Testis (tissue), 5 donors: ENCODE results near the gene TMEM107. TPM values are rescaled to one million over a fixed set of nuclear protein-coding genes. Genes with fewer than 3 reads are reported as not detected.

Experiments
- DNase-seq: peaks from one replicate; pipeline ENCODE4 v3.0.0-alpha.2; 2019
- H3K27ac ChIP-seq, 2 donors: fragments of 200-600 bp; sonication (generic); one replicate each; pipeline ENCODE4 v1.5.1; 2019
- H3K27me3 ChIP-seq: fragments of 200-600 bp; sonication (generic); one replicate; pipeline ENCODE4 v1.5.1; 2019
- H3K36me3 ChIP-seq: fragments of 200-600 bp; sonication (generic); one replicate; pipeline ENCODE4 v1.5.1; 2017; ENCODE audit warnings: low read depth; ENCODE audit errors: missing control alignments
- H3K4me1 ChIP-seq: fragments of 200-600 bp; sonication (generic); one replicate; pipeline ENCODE4 v1.5.1; 2019
- H3K4me3 ChIP-seq, 2 donors: fragments of 200-600 bp; sonication (generic); one replicate each; pipeline ENCODE4 v1.5.1; 2017 to 2019
- H3K9me3 ChIP-seq: fragments of 200-600 bp; sonication (generic); one replicate; pipeline ENCODE4 v1.5.1; 2017
- POLR2A ChIP-seq: fragments of 450-650 bp; IDR thresholded peaks from one replicate; pipeline ENCODE4 v1.6.1; 2017; ENCODE audit warnings: antibody characterized with exemption, mild to moderate bottlenecking, moderate library complexity
- WGBS, 2 donors: methylation state at CpG; one replicate each; pipeline ENCODE4 v1.1.5; 2018; 5-methylcytosine and 5-hydroxymethylcytosine counted together
- intact Hi-C: fragments of 100-400 bp; cut with DNase I; formaldehyde crosslinking; loops from one replicate; pipeline ENCODE4 v1.15.1; 2023; ENCODE audit warnings: low total_unique reads
- long read RNA-seq, 2 donors: transcript quantifications; one replicate each; lab custom pipeline, GENCODE V29; 2026
- polyA plus RNA-seq: library from polyadenylated mRNA; stranded (reverse); fragments of 350-450 nt; fragmentation: Illumina TruSeq; extraction: RNeasy Lipid Tissue Mini Kit (QIAGEN cat#74804); gene quantifications from one replicate; pipeline ENCODE4 v1.2.3, GENCODE V29; 2014; ENCODE audit warnings: low read depth, low replicate concordance; ENCODE audit not compliant: insufficient read depth
- total RNA-seq, 2 donors: library from RNA; depleted of rRNA; stranded (reverse); fragments of >200 nt; gene quantifications; one replicate each; pipeline ENCODE4 v1.2.3, GENCODE V29; 2016
- TF ChIP-seq, protein P1 (sequence below), 3 experiments: fragments of 450-650 bp in 2 of 3; fragments of 200-600 bp in 1 of 3; sonication (generic) in 1 of 3; IDR thresholded peaks; one replicate each; pipeline ENCODE4 v1.5.1; 2016 to 2019; ENCODE audit warnings: antibody characterized with exemption in 3 of 3, mild to moderate bottlenecking in 2 of 3, moderate library complexity in 1 of 3

TMEM107 gene
- 10 to 100 TPM; 17.2 to 23.2 TPM for total RNA-seq
- polyA plus RNA-seq: 31.8 TPM
- long read RNA-seq, donor 1, partial matches to known transcripts: 0 of 5 reads
- long read RNA-seq, donor 1, other reads (novel, unspliced or antisense): 0 of 5 reads
- long read RNA-seq, donor 2, partial matches to known transcripts: 0 of 2 reads
- long read RNA-seq, donor 2, other reads (novel, unspliced or antisense): 0 of 2 reads

DNA sequence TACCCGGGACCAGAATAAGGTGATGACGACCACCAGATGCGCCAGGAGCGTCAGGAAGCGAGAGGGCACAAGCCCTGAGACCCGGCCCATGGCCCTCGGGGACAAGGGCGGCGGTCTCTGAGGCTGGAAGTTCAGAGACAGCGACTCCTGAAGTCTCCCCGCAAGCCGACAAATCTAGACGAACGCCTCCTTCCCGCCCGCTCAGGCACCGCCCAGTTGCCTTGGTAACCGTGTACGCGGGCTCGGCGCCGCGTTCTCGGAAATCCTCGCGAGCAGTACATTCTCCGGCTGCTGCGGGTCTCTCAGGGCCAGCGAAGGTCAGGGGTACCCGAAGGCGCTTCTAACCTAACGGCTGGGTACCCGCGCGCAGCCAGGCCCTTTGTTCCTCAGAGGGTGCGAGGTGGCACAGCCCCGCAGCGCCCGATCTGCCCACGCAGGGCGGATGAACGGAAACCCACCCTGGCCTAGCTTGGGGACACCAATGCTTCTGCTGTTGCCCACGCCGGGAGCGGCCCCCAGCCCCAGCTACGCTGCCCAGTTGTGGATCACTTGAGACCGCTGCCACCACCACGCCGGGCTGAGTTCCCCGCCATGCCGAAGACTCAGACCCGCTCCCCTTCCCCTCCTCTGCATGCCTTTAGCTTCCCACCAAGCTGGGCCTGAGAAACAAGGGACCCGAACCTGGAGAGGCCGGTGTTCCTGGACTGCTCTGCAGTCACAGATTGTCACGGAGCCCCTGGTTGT, at the start of gene TMEM107:
Gene TMEM107, minus strand, starts transcription at position 184 of the 744 bp plus-strand sequence. Its CDS starts 94 bp downstream, at position 90.
- Histone ChIP-seq H3K4me3 (peak within 1 kb of the TSS; percentile 54 to 57), H3K36me3 (no peaks in the 10 kb centered on the region), H3K27me3 (no peaks in the 10 kb centered on the region), H3K27ac (peak within 1 kb of the TSS; percentile 85 to 89), H3K4me1 (peaks cover 23% of the 10 kb centered on the region), H3K9me3 (no peaks in the 10 kb centered on the region)
- intact Hi-C loops: no loop called here
- 1% methylated on average over 24 to 56 of the region's 56 CpGs for WGBS, 2 donors
- TF ChIP-seq, protein P1, sequence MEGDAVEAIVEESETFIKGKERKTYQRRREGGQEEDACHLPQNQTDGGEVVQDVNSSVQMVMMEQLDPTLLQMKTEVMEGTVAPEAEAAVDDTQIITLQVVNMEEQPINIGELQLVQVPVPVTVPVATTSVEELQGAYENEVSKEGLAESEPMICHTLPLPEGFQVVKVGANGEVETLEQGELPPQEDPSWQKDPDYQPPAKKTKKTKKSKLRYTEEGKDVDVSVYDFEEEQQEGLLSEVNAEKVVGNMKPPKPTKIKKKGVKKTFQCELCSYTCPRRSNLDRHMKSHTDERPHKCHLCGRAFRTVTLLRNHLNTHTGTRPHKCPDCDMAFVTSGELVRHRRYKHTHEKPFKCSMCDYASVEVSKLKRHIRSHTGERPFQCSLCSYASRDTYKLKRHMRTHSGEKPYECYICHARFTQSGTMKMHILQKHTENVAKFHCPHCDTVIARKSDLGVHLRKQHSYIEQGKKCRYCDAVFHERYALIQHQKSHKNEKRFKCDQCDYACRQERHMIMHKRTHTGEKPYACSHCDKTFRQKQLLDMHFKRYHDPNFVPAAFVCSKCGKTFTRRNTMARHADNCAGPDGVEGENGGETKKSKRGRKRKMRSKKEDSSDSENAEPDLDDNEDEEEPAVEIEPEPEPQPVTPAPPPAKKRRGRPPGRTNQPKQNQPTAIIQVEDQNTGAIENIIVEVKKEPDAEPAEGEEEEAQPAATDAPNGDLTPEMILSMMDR (IDR thresholded peaks at IDR 0.05): no peak
- no peak for TF ChIP-seq POLR2A
- peak; percentile 93 for DNase-seq

DNA sequence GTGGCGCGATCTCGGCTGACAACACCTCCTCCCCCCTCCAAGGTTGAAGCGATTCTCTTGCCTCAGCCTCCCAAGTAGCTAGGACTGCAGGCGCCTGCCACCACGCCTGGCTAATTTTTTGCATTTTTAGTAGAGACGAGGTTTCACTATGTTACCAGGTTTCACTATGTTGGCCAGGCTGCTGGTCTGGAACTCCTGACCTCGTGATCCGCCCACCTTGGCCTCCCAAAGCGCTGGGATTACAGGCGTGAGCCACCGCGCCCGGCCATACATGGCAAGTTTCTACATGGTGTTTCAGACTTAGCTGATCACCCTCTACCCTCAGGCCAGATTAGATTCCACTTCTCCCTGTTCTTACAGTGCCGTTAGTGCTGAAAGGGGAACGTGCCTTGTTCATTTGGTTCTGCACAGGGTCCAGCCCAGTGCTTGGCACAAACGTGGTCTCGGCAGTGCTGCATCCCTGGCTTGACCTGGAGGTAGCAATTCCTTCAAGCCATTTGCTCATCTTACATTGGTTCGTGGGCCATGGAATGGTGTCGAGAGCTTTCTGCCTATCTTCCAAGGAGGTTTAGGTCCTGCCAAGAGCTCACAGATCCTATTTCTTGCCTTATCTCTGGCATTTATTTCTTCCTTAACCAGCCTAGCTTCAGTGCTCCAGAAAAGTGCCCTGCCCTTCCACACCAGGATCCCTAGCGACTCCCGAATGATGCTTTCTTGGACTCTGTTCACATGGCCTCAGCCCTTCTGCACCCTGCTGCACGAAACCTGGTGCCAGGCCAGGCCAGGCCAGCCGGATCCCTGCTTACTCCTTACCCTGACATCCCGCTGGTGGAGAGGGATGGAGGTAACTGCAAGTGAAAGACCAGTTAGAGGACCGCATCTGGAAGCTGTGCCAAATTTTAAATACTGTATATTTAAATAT, 49.0 kb upstream of the TMEM107 start:
- Histone ChIP-seq H3K9me3 (no peaks in the 10 kb centered on the region), H3K36me3 (no peaks in the 10 kb centered on the region), H3K27me3 (no peaks in the 10 kb centered on the region), H3K27ac (no peak overlapping the region), H3K4me3 (no peak overlapping the region), H3K4me1 (peaks cover 15% of the 10 kb centered on the region)
- no peak for TF ChIP-seq POLR2A
- TF ChIP-seq, protein P1 (IDR thresholded peaks at IDR 0.05): no peak
- WGBS, 2 donors: 73 to 74% methylated on average over 26 of the region's 26 CpGs
- no peak for DNase-seq
- intact Hi-C loops: loop anchor here (5.0 kb wide), 1 partner anchor 38 kb away; no protein-coding TSS in a partner anchor

DNA sequence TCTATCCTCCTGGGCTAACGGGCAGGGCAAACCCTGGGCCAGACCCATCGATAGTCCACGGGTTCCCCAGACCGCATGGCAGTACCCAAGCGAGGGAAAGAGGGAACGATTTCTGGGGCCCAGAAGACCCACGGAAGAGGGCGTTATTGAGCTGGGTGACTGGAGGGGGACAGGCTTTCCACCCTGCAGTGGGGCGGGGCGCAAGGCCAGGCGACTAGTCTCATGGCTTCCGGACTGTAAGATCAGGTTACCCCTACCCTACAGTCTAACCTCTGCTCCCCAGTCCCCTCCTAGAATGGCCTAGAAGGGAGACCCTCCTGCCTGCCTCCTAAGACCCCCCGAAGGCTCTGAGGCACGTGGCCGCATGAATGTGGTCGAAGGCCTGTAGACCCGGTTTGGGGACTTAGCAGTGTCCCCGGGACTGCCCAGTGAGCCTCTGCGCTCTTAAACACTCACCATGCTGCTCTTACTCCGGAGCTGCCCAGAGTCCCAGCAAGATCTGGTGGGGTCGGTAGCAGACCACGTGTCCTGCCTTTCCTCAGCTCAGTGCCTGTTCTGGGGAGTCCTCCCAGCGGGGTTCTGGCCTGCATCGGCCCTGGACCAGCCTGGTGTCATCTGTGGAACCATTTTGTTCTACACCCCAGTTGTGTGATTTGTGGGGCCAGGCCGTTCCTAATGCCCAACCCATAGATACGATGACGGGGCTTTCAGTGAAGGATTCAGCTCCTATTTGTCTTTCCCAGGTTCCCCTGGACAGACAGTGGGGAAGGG, 47.4 kb upstream of the TMEM107 start:
- H3K9me3 ChIP-seq: no peaks in the 10 kb centered on the region
- H3K4me3 ChIP-seq: peak overlapping the region; percentile 74 to 86
- H3K27ac ChIP-seq: peak overlapping the region; percentile 99
- peak; percentile 56 for DNase-seq
- H3K27me3 ChIP-seq: no peaks in the 10 kb centered on the region
- H3K36me3 ChIP-seq: no peaks in the 10 kb centered on the region
- H3K4me1 ChIP-seq: peaks cover 15% of the 10 kb centered on the region
- WGBS, 2 donors: 4 to 5% methylated on average over 8 to 26 of the region's 27 CpGs
- intact Hi-C loops: loop anchor here (5.0 kb wide), 1 partner anchor 36 kb away; no protein-coding TSS in a partner anchor
- TF ChIP-seq, protein P1 (IDR thresholded peaks at IDR 0.05): no peak
- no peak for TF ChIP-seq POLR2A

- intact Hi-C loops: loop anchor here (5.0 kb wide), 1 partner anchor 35 kb away; no protein-coding TSS in a partner anchor
- Histone ChIP-seq H3K27ac (peak overlapping the region; percentile 99), H3K9me3 (no peaks in the 10 kb centered on the region), H3K4me3 (peak overlapping the region; percentile 74 to 86), H3K36me3 (no peaks in the 10 kb centered on the region), H3K27me3 (no peaks in the 10 kb centered on the region), H3K4me1 (peaks cover 15% of the 10 kb centered on the region)
- 0 to 1% methylated on average over 23 to 49 of the region's 49 CpGs for WGBS, 2 donors
- peak; percentile 94 for DNase-seq
- TF ChIP-seq, protein P1 (IDR thresholded peaks at IDR 0.05): peak in 1 of 3 experiments; percentile 4
- peak; percentile 50 for TF ChIP-seq POLR2A
Observed at GRCh38 chr17:8222630-8223355, 46.6 kb upstream of the TMEM107 start.
